Kidney (tissue), 14 donors: ENCODE results near the gene C12orf76. TPM values are rescaled to one million over a fixed set of nuclear protein-coding genes. Genes with fewer than 3 reads are reported as not detected.
"Not testable (repeated sequence)": the region's sequence is repeated elsewhere in the genome, so short reads cannot be mapped to it uniquely, and the experiment has no call there.

Experiments used
- DNase-seq, 5 donors: peaks; one replicate each; pipeline ENCODE4 v3.0.0-alpha.2; 2013 to 2020
- FAIRE-seq: peaks from 2 replicates; lab custom pipeline; 2012; peaks lifted over from hg19 to GRCh38; lab: Jason Lieb, UNC
- H3K27ac ChIP-seq, 2 donors: one replicate each; pipeline ENCODE4 v1.7.0; 2013; ENCODE audit warnings: low read depth in 2 of 2, low read length in 2 of 2, inconsistent platforms in 1 of 2
- H3K27me3 ChIP-seq: one replicate; pipeline ENCODE4 v1.7.1; 2013; ENCODE audit warnings: low read length, inconsistent platforms; ENCODE audit not compliant: control insufficient read depth, insufficient read depth
- H3K36me3 ChIP-seq, 3 donors: one replicate each; pipeline versions ENCODE4 v1.7.0 to v1.7.1; 2013; ENCODE audit warnings: low read length in 3 of 3, control low read depth in 1 of 3, inconsistent platforms in 1 of 3; ENCODE audit not compliant: insufficient read depth in 3 of 3, control insufficient read depth in 2 of 3
- H3K4me1 ChIP-seq, 3 donors: one replicate each; pipeline versions ENCODE4 v1.7.0 to v1.7.1; 2013; ENCODE audit warnings: low read length in 3 of 3, inconsistent platforms in 1 of 3, low read depth in 1 of 3; ENCODE audit not compliant: control insufficient read depth in 2 of 3, insufficient read depth in 2 of 3
- H3K4me3 ChIP-seq, 3 donors: one replicate each; pipeline versions ENCODE4 v1.7.0 to v1.8.1; 2013; ENCODE audit warnings: low read length in 3 of 3, control low read depth in 1 of 3, inconsistent platforms in 1 of 3
- H3K9ac ChIP-seq, 3 donors: one replicate each; pipeline versions ENCODE4 v1.7.0 to v1.7.1; 2013; ENCODE audit warnings: low read length in 3 of 3, control low read depth in 1 of 3, inconsistent platforms in 1 of 3
- H3K9me3 ChIP-seq, 3 donors: one replicate each; pipeline versions ENCODE4 v1.7.0 to v1.7.1; 2013; ENCODE audit warnings: low read length in 3 of 3, control low read depth in 1 of 3, inconsistent platforms in 1 of 3; ENCODE audit not compliant: control insufficient read depth in 2 of 3, insufficient read depth in 1 of 3
- intact Hi-C: fragments of 100-400 bp; cut with DNase I; formaldehyde crosslinking; loops from one replicate; pipeline ENCODE4 v1.11.1; 2022
- polyA plus RNA-seq: library from polyadenylated mRNA; stranded (reverse); fragments of 350-450 nt; fragmentation: Illumina TruSeq; extraction: RNeasy Lipid Tissue Mini Kit (QIAGEN cat#74804); gene quantifications from one replicate; pipeline ENCODE4 v1.2.3, GENCODE V29; 2014; ENCODE audit warnings: low read depth, low replicate concordance; ENCODE audit not compliant: insufficient read depth
- total RNA-seq: library from RNA; stranded (reverse); fragmentation: NEBNext Ultra II Directional; extraction: Animal tissue kit (Norgen Biotek cat#: 25700); gene quantifications from one replicate; pipeline ENCODE4 v1.2.1, GENCODE V29; 2021
- TF ChIP-seq, protein P1 (sequence below): IDR thresholded peaks from 3 replicates; pipeline ENCODE4 v1.5.1; 2012; ENCODE audit warnings: mild to moderate bottlenecking, moderate library complexity, borderline replicate concordance; ENCODE audit not compliant: insufficient read depth; ENCODE audit errors: extremely low read depth
- donor health status: control.
- donor health status: control.
- donor health status: control.
- donor health status: control.
- donor health status: control.
- donor health status: DM: yes; HTN: yes; CAD: no.
- donor health status: Normal renal cell carcinoma (clear cell type).

C12orf76 gene
- total and polyA plus RNA-seq, 2 donors from 2014 or later: 14.6 to 15.8 TPM

DNA sequence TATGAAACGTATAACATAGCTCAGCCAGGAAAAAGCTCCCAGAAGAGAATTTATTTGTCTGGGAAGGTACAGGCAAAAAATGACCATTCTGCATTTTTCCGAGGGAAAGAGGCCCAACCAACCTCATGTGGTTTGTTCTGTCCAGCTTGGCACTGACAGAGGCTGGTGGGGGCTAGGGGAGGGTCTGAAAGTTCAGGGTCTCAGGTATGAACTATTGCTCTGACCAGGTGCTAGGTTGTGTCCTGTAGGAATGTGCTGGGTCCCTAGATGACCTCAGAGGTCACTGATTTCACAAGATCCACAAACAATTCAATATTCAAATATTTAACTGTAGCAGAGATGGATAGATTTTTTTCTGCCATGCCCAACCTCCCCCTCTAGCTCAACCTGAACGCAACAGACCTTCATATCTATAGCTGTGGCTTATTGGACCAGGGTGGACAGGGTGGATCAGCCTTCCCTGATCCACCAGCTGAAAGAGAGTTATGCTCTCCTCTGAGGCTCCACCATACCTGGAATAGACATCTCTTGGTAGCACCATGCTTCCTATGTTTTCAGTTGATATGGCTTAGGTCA lies 42.9 kb upstream of the C12orf76 start:
- H3K9ac ChIP-seq: no peak overlapping the region
- intact Hi-C loops: loop anchor here (10.0 kb wide), 1 partner anchor 334 kb away; no protein-coding TSS in a partner anchor
- H3K4me1 ChIP-seq: no peaks in the 10 kb centered on the region
- no peak for DNase-seq
- TF ChIP-seq, protein P1, sequence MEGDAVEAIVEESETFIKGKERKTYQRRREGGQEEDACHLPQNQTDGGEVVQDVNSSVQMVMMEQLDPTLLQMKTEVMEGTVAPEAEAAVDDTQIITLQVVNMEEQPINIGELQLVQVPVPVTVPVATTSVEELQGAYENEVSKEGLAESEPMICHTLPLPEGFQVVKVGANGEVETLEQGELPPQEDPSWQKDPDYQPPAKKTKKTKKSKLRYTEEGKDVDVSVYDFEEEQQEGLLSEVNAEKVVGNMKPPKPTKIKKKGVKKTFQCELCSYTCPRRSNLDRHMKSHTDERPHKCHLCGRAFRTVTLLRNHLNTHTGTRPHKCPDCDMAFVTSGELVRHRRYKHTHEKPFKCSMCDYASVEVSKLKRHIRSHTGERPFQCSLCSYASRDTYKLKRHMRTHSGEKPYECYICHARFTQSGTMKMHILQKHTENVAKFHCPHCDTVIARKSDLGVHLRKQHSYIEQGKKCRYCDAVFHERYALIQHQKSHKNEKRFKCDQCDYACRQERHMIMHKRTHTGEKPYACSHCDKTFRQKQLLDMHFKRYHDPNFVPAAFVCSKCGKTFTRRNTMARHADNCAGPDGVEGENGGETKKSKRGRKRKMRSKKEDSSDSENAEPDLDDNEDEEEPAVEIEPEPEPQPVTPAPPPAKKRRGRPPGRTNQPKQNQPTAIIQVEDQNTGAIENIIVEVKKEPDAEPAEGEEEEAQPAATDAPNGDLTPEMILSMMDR: no peak
- FAIRE-seq: no peak
- no peaks in the 10 kb centered on the region for H3K9me3 ChIP-seq
- H3K4me3 ChIP-seq: no peak overlapping the region
- no peaks in the 10 kb centered on the region for H3K27me3 ChIP-seq
- no peaks in the 10 kb centered on the region for H3K36me3 ChIP-seq
- no peak overlapping the region for H3K27ac ChIP-seq

DNA sequence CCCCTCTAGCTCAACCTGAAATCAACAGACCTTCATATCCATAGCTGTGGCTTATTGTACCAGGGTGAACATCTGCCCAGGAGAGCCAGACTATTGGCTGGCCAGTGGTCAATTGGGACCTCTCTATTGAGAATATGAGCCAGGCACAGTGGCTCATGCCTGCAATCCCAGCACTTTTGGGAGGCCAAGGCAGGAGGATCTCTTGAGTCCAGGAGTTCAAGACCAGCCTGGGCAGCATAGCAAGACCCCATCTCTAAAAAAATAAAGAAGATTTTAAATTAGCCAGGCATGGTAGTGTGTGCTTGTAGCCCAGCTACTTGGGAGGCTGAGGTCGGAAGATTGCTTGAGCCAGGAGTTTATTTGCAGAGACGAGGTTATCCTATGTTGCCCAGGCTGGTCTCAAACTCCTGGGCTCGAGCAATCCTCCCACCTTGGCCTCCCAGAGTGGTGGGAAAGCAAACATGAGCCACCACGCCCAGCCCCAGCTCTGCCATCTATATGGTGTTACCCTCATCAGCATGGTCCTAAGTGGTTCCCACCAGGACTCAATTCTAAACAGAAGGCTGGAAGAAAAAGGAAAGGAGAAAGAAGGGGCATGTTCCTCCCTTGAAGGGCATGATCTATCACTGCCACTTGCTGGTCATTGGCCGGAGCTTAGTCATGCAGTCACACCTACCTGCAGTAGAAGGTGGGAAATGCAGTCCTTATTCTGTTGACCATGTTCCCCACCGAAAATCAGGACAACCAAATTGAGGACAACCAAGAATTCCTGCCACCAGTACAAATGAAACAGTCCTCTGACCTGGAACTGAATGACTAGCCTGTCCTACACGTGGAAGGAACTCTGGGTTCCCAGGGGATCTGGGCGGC lies 42.2 kb upstream of the C12orf76 start:
- Histone ChIP-seq H3K9me3 (no peaks in the 10 kb centered on the region), H3K27me3 (no peaks in the 10 kb centered on the region), H3K36me3 (no peaks in the 10 kb centered on the region), H3K4me1 (no peaks in the 10 kb centered on the region), H3K27ac (no peak overlapping the region), H3K4me3 (no peak overlapping the region), H3K9ac (no peak overlapping the region)
- intact Hi-C loops: loop anchor here (10.0 kb wide), 1 partner anchor 334 kb away; no protein-coding TSS in a partner anchor
- TF ChIP-seq, protein P1: no peak
- DNase-seq (no peak), FAIRE-seq (no peak)

DNA sequence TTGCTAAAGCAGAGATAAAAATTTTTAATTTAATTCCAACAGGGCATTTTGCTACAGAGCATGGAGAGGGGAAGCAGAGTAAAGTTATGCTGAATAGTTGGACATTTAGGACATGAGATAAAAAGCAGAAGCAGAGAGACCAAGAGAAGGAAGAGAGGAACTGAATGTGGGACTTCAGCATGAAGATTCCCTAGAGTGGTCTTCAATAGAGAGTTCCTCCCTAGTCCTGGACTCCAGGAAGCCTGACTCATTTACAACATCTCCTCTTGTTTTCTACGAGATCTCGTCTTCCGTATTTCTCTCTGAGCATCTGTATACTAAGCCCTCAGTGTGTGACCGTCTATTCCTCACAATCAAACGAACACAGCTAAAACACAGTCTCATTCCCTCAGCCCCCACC lies 40.6 kb upstream of the C12orf76 start:
- Histone ChIP-seq H3K4me3 (no peak overlapping the region), H3K27me3 (no peaks in the 10 kb centered on the region), H3K4me1 (no peaks in the 10 kb centered on the region), H3K9ac (no peak overlapping the region), H3K27ac (no peak overlapping the region), H3K9me3 (no peaks in the 10 kb centered on the region), H3K36me3 (no peaks in the 10 kb centered on the region)
- intact Hi-C loops: no loop called here
- FAIRE-seq (no peak), DNase-seq (no peak)
- TF ChIP-seq, protein P1: no peak

DNA sequence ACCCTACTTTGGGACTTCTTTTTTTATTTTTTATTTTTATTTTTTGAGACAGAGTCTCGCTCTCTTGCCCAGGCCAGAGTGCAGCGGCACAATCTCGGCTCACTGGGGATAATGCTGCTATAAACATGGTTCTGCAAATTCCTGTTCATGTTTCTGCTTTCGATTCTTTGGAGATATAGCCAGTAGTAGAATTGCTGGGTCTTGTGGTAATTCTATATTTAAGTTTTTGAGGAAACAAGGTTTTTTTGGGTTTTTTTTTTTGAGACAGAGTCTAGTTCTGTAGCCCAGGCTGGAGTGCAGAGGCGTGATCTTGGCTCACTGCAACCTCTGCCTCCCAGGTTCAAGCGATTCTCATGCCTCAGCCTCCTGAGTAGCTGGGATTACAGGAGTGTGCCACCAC lies 39.9 kb upstream of the C12orf76 start:
- FAIRE-seq, intact Hi-C loops: not testable (repeated sequence)

More for the DNA sequence above, 39.9 kb upstream of the C12orf76 start:
- not testable (repeated sequence) for DNase-seq, H3K9me3 ChIP-seq, H3K4me3 ChIP-seq, H3K36me3 ChIP-seq, H3K27ac ChIP-seq, H3K4me1 ChIP-seq, H3K27me3 ChIP-seq, H3K9ac ChIP-seq
